GM18858 (cell line): ENCODE results near the gene ASB7.
"Not testable (repeated sequence)": the region's sequence is repeated elsewhere in the genome, so short reads cannot be mapped to it uniquely, and the experiment has no call there.

Experiments
- ATAC-seq: cut with Tn5 transposase; IDR thresholded peaks from one replicate; pipeline ENCODE4 v1.9.1; 2021; ENCODE audit not compliant: unreplicated experiment

The ASB7 gene

DNA sequence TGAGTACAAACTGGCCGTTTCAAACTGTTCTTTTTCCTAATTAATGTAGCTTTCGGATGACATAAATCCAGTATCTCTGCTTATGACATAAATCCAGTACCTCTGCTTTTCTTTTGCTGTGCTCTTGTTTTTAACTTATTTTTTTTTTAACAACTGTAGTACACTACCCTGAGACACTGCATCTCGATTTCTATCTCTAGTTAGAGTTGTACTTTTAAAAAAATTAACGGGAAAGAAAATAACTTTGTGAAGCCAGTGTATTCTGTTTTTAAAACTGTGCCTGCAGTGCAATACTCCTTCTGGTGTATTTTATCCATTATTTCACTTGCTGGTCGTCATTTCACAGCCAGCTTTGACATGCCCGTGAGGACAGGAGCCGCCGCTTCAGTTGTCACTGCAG, 46.6 kb downstream of the ASB7 start:
- no peak for ATAC-seq

DNA sequence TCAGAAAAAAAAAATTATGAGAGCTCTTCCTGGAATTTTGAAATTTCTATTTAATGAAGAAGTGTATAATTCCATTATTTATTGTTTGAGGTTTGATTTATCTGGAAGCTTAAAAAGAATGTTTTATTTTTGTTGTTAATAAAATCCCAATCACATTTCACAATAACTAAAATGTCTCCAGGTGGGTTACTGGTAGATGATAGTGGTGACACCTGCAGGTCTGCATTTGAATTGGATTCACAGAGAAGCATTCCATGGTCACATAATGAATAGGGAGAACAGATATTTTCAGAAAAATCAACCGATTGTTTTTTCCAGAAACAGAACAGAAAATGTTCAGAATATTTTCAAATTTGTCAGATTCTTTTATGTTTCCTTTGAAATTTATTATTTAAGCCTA, 48.3 kb downstream of the ASB7 start:
- ATAC-seq: no peak

GRCh38 chr15:100651253-100651652, 48.9 kb downstream of the ASB7 start:
- ATAC-seq: no peak

DNA sequence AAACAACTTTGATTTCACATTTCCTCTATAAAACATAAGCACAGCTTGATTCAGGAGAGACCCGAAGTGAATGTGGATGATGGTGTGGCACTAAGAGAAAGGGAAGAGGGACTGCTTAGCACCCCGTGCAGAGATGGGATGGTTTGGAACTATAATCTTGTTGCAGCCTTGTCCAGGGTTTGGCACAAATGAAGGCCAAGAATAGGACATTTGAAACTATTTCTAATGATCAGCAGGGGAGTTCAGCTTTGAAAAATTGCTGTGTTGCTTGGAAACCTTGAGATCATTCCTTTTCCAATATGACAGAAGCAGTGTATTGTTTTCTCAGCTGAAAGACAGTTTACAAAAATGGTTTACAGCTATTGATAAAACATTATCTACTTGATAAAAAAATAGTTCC, 49.7 kb downstream of the ASB7 start:
- no peak for ATAC-seq

DNA sequence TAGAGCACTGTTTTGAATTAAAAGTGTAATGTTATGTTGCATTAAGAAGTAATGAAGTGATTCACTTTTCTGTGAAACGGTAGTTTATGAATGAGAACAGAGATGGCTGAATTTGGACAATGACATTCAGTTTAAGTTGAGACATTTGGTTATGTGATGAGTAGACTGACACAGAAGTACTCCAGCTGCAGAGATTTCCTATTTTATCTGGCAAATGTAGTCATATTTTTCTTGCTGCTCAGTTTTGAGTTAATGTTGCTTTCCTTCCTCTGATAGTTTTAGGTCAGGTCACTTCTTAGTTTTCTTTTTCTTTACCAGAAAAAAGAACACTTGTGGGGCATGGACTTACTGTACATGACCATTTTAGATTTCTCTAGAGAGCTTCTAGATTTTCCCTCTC, 51.2 kb downstream of the ASB7 start:
- ATAC-seq: no peak

GRCh38 chr15:100658895-100659294, 56.5 kb downstream of the ASB7 start:
- ATAC-seq: no peak

DNA sequence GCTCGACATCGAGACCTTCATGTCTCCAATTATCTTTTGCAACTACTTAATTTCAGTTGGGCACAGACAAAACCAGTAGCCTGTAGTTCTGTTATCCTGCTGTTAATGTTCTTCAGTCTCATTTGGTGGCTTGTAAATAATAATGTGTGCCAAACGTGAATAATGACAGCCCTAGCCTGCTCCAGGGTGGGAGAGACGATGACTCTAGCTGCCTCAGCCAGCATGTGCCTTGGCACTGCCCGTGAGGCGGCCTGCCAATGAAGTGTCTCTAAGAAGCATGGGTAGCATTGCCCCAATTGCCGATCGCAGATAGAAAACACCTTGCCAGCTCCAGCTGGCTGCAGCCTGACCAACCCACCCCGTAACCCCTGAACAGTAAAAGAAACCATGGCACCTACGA, 58.8 kb downstream of the ASB7 start:
- ATAC-seq: no peak

GRCh38 chr15:100663086-100663914, 60.9 kb downstream of the ASB7 start:
- ATAC-seq: no peak

- ATAC-seq: no peak
These were observed 61.5 kb downstream of the ASB7 start for GRCh38 chr15:100663915-100664281.

DNA sequence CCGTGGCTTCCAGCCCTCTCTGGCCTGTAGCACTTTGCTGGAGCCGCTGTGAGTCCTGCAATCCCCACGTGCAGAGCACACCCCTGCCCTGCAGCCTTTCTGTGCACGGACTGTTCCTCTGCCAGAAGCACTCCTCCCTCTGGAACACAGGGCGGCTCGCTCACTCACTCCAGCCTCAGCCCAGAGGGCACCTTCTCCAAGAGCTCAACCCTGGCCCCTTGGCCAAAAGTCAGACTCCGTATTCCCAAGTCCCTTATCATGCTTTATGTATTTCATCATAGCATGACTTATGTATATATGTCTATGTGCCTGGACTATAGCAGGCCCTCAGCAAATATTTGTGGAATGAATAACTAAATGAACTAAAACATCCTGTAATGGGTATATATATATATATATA, 63.2 kb downstream of the ASB7 start:
- no peak for ATAC-seq

DNA sequence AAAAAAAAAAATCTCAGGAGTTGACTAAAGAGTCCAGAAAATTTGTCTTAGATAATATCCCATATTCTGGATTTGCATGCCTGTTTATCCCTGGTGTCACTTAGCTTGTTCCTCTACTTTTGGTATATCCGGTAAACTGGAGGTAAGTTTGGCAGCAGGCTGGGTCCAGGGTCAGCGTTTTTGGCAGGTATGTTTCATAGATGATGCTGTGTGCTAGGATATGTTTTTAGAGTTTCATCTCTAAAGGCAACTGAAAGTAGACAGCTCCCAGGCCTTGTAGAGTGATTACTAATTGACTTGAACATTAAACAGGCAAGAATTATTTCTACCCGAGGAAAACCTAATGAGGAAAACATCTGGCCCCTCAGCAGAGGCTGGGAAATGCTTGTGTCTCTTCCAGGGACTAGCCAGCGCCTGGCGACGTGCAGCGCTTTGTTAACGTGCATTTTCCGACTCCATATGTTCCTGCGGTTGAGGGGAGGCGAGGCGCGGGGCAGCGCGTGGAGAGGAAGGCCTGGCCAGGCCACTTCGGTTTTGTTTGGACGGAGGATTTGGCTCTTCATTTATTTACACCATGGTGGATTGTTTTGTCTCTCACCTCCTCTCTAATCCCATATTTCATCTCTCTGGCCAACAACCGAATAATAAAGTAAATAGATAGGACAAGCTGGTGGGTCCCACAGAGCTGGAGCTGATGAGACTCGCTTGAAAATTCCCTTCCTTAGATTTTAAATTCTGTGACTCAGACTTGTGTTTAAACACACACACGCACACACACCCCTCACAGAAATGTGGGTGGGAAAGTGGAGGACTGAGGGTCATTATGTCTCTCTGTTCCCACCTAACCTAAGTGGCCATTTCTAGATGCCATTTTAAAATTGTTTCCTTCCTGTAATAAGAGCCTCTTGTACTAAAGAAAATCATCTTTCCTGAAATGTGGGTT, 65.3 kb downstream of the ASB7 start:
- ATAC-seq: no peak

- no peak for ATAC-seq
These were observed 66.0 kb downstream of the ASB7 start for GRCh38 chr15:100668348-100668745.

DNA sequence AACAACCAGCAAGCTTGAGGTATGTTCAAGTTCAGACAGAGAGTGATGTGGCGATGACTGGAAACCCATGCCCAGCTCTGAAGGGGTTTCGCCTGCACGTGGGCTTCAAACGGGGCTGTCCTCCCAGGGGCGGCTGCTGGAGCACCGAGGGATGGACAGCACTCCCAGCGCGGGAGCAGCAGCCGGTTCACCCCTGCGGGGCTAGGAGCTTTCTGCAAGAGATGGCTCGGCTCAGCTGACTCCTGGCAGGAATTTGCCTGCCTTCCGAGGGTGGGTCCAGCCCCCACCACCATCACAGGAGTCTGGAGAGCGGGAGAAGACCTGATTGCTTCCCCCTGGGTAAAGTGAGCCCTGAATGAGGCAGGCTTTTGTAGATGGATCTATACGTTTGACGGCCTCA, 66.9 kb downstream of the ASB7 start:
- no peak for ATAC-seq

DNA sequence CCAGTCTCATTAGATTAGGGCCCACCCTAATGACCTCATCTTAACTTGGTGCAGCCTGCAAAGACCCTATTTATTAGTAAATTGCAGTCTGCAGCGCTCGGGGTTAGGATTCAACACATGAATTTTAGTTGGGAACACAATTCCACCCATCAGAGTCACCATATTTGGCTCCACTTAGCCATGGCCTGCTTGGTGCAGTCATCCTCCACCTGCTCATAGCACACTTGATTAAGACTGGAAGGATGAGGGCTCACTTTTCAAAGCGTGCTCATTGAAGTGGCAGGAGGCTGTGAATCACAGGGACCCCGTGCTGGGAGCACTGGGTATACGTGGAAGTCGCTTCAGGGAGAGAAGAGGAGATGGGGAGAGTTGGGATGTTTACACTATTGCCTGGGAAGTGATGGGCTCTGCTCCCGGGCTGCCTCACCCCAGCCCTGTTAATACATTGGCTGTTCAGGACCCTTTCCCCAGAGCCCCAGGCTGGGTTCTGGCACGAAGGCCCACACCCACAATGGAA, 68.2 kb downstream of the ASB7 start:
- no peak for ATAC-seq

GRCh38 chr15:100671124-100671680, 68.8 kb downstream of the ASB7 start:
- ATAC-seq: no peak

DNA sequence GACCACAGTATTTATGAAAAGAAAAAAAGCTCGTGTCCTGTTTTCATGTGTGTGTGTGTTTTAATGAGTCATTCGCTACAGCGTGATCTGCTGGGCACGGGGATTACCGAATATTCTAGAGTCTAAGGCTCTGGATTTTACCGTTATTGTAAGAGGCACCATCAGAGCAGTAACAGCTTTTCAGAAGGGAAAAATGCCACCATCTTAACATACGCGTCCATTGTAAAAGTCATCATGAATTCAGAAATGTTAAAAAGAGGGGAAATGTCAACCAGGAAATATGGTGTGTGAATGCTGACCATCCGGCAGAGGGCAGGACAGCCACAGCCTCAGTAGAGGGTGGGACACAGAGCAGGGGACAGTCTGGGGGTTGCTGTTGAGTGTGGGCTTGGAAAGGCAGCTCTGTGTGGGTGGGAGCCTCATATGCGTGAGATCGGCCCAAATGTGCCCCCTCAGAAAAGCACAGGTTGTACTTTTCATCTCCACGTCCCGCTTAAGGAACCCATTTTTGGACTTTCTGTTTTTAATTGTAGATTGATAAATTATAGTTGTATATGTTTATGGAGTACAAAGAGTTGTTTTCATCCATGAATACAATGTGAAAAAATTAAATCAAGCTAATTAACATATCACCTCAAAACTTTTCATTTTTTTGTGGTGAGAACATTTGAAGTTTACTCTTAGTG, 69.6 kb downstream of the ASB7 start:
- ATAC-seq: no peak

- ATAC-seq: no peak
These were observed 70.6 kb downstream of the ASB7 start for GRCh38 chr15:100672959-100673358.

DNA sequence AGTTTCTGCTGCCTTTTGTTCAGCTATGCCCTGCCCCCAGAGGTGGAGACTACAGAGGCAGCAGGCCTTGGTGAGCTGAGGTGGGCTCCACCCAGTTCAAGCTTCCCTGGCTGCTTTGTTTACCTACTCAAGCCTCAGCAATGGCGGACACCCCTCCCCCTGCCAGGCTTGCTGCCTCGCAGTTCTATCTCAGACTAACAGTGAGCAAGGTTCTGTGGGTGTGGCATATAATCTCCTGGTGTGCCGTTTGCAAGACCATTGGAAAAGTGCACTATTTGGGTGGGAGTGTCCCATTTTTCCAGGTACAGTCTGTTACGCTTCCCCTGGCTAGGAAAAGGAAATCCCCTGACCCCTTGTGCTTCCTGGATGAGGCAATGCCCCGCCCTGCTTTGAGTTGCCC, 76.8 kb downstream of the ASB7 start:
- ATAC-seq: not testable (repeated sequence)

DNA sequence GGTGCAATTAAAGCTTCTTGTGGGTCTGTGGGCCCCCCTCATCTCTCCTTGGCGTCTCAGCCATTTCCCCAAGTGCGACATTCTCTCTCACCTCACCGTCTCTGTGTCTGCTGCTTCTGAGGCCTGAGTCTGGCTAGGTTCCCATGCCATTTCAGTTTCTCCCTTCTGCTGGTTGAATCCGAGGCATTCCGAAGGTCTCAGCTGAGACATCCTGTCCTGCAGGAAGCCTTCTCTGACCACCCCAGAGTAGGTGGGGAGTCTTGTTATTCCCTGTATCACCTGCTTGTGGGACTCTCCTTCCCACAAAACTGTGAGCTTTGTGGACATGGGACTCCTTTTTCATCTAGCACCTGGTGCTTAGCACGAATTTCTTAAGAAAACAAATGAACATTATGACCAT, 78.3 kb downstream of the ASB7 start:
- no peak for ATAC-seq

DNA sequence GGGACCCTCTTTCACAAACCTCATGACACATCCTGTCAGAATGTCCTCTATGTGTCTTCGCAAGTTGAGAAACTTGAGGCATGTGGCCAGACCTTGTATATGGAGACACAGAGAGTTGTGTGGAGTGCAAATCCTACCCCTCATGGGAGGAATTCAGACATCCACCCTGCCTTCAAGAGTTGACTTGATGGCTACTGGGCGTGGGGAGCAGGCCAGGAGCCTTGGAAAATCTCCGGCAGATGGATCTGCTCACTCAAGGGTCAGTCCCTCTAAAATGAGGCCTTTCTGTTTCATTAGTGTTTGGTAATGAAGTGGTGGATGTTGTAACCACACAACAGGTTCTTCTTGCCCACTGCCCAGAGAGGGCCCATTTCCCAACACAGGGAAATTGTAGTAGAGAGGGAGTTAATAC, 79.0 kb downstream of the ASB7 start:
- ATAC-seq: no peak

- ATAC-seq: no peak
These were observed 80.1 kb downstream of the ASB7 start for GRCh38 chr15:100682468-100682867.
